K562 (cell line): ENCODE measurements around the gene MRPL19. TPM values are rescaled to one million over a fixed set of nuclear protein-coding genes. Genes with fewer than 3 reads are reported as not detected.

ENCODE experiments used
- ATAC-seq: fragments of 200-7000 bp; cut with Tn5 transposase; 3 replicates; pipeline ENCODE4 v1.9.1; 2020; ENCODE audit warnings: moderate library complexity
- BruUV-seq: library from RNA; stranded (reverse); fragments of 400-500 nt; replicated peaks from 2 replicates; lab custom pipeline; 2021; lab: Mats Ljungman, UMichigan
- CTCF ChIA-PET: fragments of 300-600 bp; formaldehyde crosslinking; extraction: SDS; loops from one replicate; lab custom pipeline; 2021; ENCODE audit warnings: low intra/inter-chr PET ratio; lab: Yijun Ruan, JAX
- POLR2A ChIA-PET: fragments of 300-600, 350-650 bp; sonication (Branson Sonifier 250); formaldehyde crosslinking; extraction: SDS; loops from one replicate; lab custom pipeline; 2021; ENCODE audit warnings: antibody characterized with exemption, inconsistent platforms; lab: Yijun Ruan, JAX
- DNase-seq, 4 experiments: peaks; one replicate each; pipeline versions ENCODE4 v3.0.0 to v3.0.0-alpha.2; 2011 to 2018; ENCODE audit warnings: low spot score in 3 of 4, mixed read lengths in 3 of 4; ENCODE audit errors: extremely low read depth in 1 of 4
- FAIRE-seq: peaks from 2 replicates; lab custom pipeline; 2011; peaks lifted over from hg19 to GRCh38; lab: Jason Lieb, UNC
- H2AFZ ChIP-seq: 2 replicates; pipeline ENCODE4 v1.6.0; 2011; ENCODE audit warnings: low read depth, low read length, control low read depth, inconsistent platforms
- H3K27ac ChIP-seq: fragments of 200-600 bp; 3 replicates; pipeline ENCODE4 v1.8.0; 2011; ENCODE audit warnings: low read depth, mild to moderate bottlenecking, control low read depth, inconsistent platforms, low read length, moderate library complexity, mixed read lengths; ENCODE audit errors: extremely low read depth
- H3K27me3 ChIP-seq, 2 experiments: fragments of 300-600 bp in 1 of 2; 2 replicates in 1 of 2; 3 replicates in 1 of 2; pipeline versions ENCODE4 v1.6.0 to v1.8.0; 2011; ENCODE audit warnings: inconsistent platforms in 2 of 2, low read length in 2 of 2, mild to moderate bottlenecking in 1 of 2, mixed read lengths in 1 of 2, moderate library complexity in 1 of 2; ENCODE audit not compliant: control insufficient read depth in 2 of 2, insufficient read depth in 2 of 2
- H3K36me3 ChIP-seq: fragments of 300-600 bp; 3 replicates; pipeline ENCODE4 v1.8.0; 2011; ENCODE audit warnings: mild to moderate bottlenecking, low read length, inconsistent platforms; ENCODE audit not compliant: control insufficient read depth, insufficient read depth
- H3K4me1 ChIP-seq, 2 experiments: fragments of 200-600 bp in 1 of 2; replicated peaks in 1 of 2; 2 replicates in 1 of 2; 3 replicates in 1 of 2; pipeline versions ENCODE4 v1.5.1 to v1.8.0; 2011; ENCODE audit warnings: inconsistent platforms in 2 of 2, low read length in 2 of 2, mild to moderate bottlenecking in 1 of 2, mixed read lengths in 1 of 2, moderate library complexity in 1 of 2; ENCODE audit not compliant: control insufficient read depth in 2 of 2, insufficient read depth in 2 of 2
- H3K4me2 ChIP-seq: 2 replicates; pipeline ENCODE4 v1.6.1; 2011; ENCODE audit warnings: low read length, control low read depth, inconsistent platforms, mixed read lengths; ENCODE audit not compliant: insufficient read depth
- H3K4me3 ChIP-seq: fragments of 200-600 bp; sonication (generic), shearing (Covaris generic); 2 replicates; pipeline ENCODE4 v1.5.1; 2016; ENCODE audit warnings: control low read depth, inconsistent platforms
- H3K79me2 ChIP-seq: fragments of 200-600 bp; 3 replicates; pipeline ENCODE4 v1.8.0; 2011; ENCODE audit warnings: low read length, inconsistent platforms; ENCODE audit not compliant: control insufficient read depth, insufficient read depth
- H3K9ac ChIP-seq, 2 experiments: 2 replicates each; pipeline versions ENCODE4 v1.6.0 to v1.6.1; 2011; ENCODE audit warnings: low read depth in 2 of 2, low read length in 2 of 2, control low read depth in 1 of 2, inconsistent platforms in 1 of 2, mild to moderate bottlenecking in 1 of 2, mixed read lengths in 1 of 2; ENCODE audit not compliant: insufficient read depth in 1 of 2
- H3K9me1 ChIP-seq: one replicate; pipeline ENCODE4 v1.6.0; 2011; ENCODE audit warnings: inconsistent platforms, mild to moderate bottlenecking, low read length, moderate library complexity; ENCODE audit not compliant: control insufficient read depth, insufficient read depth
- H3K9me3 ChIP-seq: replicated peaks from 2 replicates; pipeline ENCODE4 v1.5.1; 2011; ENCODE audit warnings: low read depth, low read length, inconsistent platforms; ENCODE audit not compliant: control insufficient read depth, insufficient read depth
- H4K20me1 ChIP-seq: replicated peaks from 2 replicates; pipeline ENCODE4 v1.6.1; 2011; ENCODE audit warnings: low read length, inconsistent platforms, mixed read lengths; ENCODE audit not compliant: control insufficient read depth, insufficient read depth
- CCNT2 ChIP-seq: IDR thresholded peaks from 2 replicates; pipeline ENCODE4 v1.6.1; 2011; ENCODE audit warnings: borderline replicate concordance, low read depth, mild to moderate bottlenecking, moderate library complexity, mixed read lengths, low read length; ENCODE audit not compliant: insufficient read length; ENCODE audit errors: extremely low read depth
- CHD1 ChIP-seq: fragments of 200-600 bp; sonication (generic); IDR thresholded peaks from one replicate; pipeline ENCODE4 v1.6.1; 2012; ENCODE audit warnings: mild to moderate bottlenecking, moderate library complexity, low read length, inconsistent platforms
- KLF10 ChIP-seq: fragments of 250-450 bp; sonication (Bioruptor Pico); IDR thresholded peaks from 2 replicates; pipeline ENCODE4 v1.6.1; 2021; ENCODE audit warnings: matching md5 sums
- MAFF ChIP-seq: IDR thresholded peaks from 2 replicates; pipeline ENCODE4 v1.6.1; 2012; ENCODE audit warnings: low read length, improper control_type of control experiment
- MTA1 ChIP-seq: fragments of 450-650 bp; IDR thresholded peaks from 2 replicates; pipeline ENCODE4 v1.6.1; 2017; ENCODE audit warnings: borderline replicate concordance
- MTF1 ChIP-seq: fragments of 250-450 bp; sonication (Bioruptor Pico); IDR thresholded peaks from 2 replicates; pipeline ENCODE4 v1.9.0; 2021; ENCODE audit warnings: moderate library complexity, mild to moderate bottlenecking, inconsistent platforms, borderline replicate concordance
- ZBTB7A ChIP-seq: IDR thresholded peaks from 2 replicates; pipeline ENCODE4 v1.6.1; 2011; ENCODE audit warnings: low read depth, mild to moderate bottlenecking, low read length, moderate library complexity, borderline replicate concordance; ENCODE audit not compliant: control insufficient read depth
- WGBS: fragments of 100-300 bp; shearing (Covaris generic); methylation state at CpG from one replicate; pipeline ENCODE4 v1.1.6; 2016; ENCODE audit warnings: low coverage, mixed read lengths; ENCODE audit not compliant: insufficient coverage; ENCODE audit errors: missing lambda C conversion rate; 5-methylcytosine and 5-hydroxymethylcytosine counted together
- in situ Hi-C: fragments of 300-500 bp; cut with MboI; formaldehyde crosslinking; loops from 4 replicates; pipeline ENCODE4 v1.15.0; 2018; ENCODE audit warnings: inconsistent platforms, mixed read lengths
- intact Hi-C: fragments of 100-400 bp; cut with micrococcal nuclease; formaldehyde crosslinking; loops from 2 replicates; pipeline ENCODE4 v1.14.2; 2022
- polyA plus RNA-seq, 8 experiments: library from polyadenylated mRNA; depleted of rRNA in 4 of 8; stranded (reverse) in 5 of 8; unstranded in 3 of 8; fragments of >200 nt; fragmentation: Nextera tagmentation in 2 of 8; fragmentation: Illumina TruSeq in 1 of 8; extraction: Ambion mirVana in 2 of 8; extraction: Trizol in 1 of 8; gene quantifications; 2 replicates each; pipeline versions ENCODE4 v1.2.1 to v1.2.3, GENCODE V29; 2011 to 2014; ENCODE audit warnings: inconsistent platforms in 1 of 8, missing spikeins in 1 of 8
- total RNA-seq, 7 experiments: library from RNA; depleted of rRNA in 6 of 7; stranded (reverse); fragments of >200 nt in 6 of 7; fragmentation: Illumina TruSeq in 2 of 7; extraction: Trizol in 2 of 7; gene quantifications; 2 replicates each; pipeline versions ENCODE4 v1.2.1 to v1.2.3, GENCODE V29; 2011 to 2021; ENCODE audit warnings: low replicate concordance in 1 of 7
- TF ChIP-seq, protein P1 (sequence below): fragments of 200-800 bp; sonication (Bioruptor generic); IDR thresholded peaks from 2 replicates; pipeline ENCODE4 v1.6.1; 2017; ENCODE audit warnings: missing genetic modification characterization, missing compliant biosample characterization
- TF ChIP-seq, protein P2 (sequence below), 3 experiments: fragments of 200-800 bp in 1 of 3; sonication (Bioruptor generic) in 1 of 3; sonication (generic) in 1 of 3; formaldehyde crosslinking in 1 of 3; IDR thresholded peaks; 2 replicates each; pipeline versions ENCODE4 v1.6.1 to v1.8.0; 2016 to 2022; ENCODE audit warnings: mild to moderate bottlenecking in 2 of 3, missing compliant biosample characterization in 2 of 3, missing genetic modification characterization in 2 of 3, missing genetic modification reagents in 1 of 3

MRPL19 gene
- total and polyA plus RNA-seq, 9 of the 15 experiments (the other 6 are each of a cell fraction or from before 2014, with no cell fraction given) = 9.7 to 65.9 (median 56.1) TPM

DNA sequence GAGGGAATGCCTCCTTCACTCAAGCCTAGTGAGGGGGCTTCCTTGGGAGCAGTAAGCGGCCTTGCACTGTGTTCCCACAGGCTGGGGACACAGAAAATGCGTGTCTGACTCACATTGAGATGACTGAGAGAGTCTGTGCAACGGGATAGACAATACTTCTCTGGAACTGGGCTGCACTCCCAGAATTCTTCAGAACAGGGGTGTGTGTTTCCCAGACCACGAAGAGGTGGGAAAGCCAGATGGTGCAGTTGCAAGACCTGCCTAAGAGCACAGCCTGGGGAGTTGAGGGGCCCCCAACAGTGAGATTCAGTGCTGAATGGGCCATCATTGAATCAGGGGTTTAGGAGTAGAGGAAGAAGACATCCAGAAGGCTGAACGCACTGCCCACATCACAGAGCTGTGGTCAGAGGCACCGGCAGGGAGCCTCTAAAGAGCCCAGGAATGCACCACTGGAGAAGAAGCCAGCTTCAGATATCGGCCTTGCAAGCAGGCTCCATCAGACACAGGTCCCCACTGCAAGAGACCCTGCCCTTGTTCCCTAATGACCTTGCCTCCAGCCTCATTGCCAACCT lies 36.6 kb upstream of the MRPL19 start:
- H3K27me3 ChIP-seq = peaks cover 0 to 24% of the 10 kb centered on the region in 2 experiments; a peak in 3 of 5 replicates
- no peaks in the 10 kb centered on the region for H3K9me1 ChIP-seq
- no peak overlapping the region for H3K27ac ChIP-seq
- no peaks in the 10 kb centered on the region for H3K9me3 ChIP-seq
- H4K20me1 ChIP-seq = no peaks in the 10 kb centered on the region; the same call in none of the 2 replicates
- H3K79me2 ChIP-seq = no peaks in the 10 kb centered on the region
- FAIRE-seq (no peak), ATAC-seq (no peak), DNase-seq (no peak)
- WGBS = 0% methylated on average over 7 of the region's 7 CpGs
- POLR2A ChIA-PET = no interaction called here
- no peak overlapping the region for H3K9ac ChIP-seq
- peaks cover 0 to 3% of the 10 kb centered on the region in 2 experiments; a peak in 2 of 5 replicates for H3K4me1 ChIP-seq
- H3K36me3 ChIP-seq = no peaks in the 10 kb centered on the region
- CTCF ChIA-PET = interaction anchor here (0.6 to 2.3 kb wide), 2 partner anchors 145 to 511 kb away, joined by 3 to 11 read pairs; no protein-coding TSS in a partner anchor
- no peak overlapping the region for H2AFZ ChIP-seq
- in situ Hi-C loops (loop anchor here (10.0 to 25.0 kb wide), 4 partner anchors 145 to 898 kb away; no protein-coding TSS in a partner anchor), intact Hi-C loops (loop anchor here (2.0 to 10.0 kb wide), 4 partner anchors 145 to 693 kb away; no protein-coding TSS in a partner anchor)
- no TSS peak for BruUV-seq
- no peak overlapping the region for H3K4me3 ChIP-seq
- no peak overlapping the region for H3K4me2 ChIP-seq
- TF ChIP-seq ZBTB7A (no peak), CCNT2 (no peak), MTF1 (no peak), MAFF (no peak), KLF10 (CRISPR knock-in tag) (no peak), CHD1 (no peak), MTA1 (no peak)
- TF ChIP-seq, protein P1, sequence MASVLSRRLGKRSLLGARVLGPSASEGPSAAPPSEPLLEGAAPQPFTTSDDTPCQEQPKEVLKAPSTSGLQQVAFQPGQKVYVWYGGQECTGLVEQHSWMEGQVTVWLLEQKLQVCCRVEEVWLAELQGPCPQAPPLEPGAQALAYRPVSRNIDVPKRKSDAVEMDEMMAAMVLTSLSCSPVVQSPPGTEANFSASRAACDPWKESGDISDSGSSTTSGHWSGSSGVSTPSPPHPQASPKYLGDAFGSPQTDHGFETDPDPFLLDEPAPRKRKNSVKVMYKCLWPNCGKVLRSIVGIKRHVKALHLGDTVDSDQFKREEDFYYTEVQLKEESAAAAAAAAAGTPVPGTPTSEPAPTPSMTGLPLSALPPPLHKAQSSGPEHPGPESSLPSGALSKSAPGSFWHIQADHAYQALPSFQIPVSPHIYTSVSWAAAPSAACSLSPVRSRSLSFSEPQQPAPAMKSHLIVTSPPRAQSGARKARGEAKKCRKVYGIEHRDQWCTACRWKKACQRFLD (CRISPR knock-in tag) = no peak
- TF ChIP-seq, protein P2, sequence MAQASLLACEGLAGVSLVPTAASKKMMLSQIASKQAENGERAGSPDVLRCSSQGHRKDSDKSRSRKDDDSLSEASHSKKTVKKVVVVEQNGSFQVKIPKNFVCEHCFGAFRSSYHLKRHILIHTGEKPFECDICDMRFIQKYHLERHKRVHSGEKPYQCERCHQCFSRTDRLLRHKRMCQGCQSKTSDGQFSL (CRISPR knock-in tag; IDR thresholded peaks at IDR 0.05) = no peak
- TF ChIP-seq, protein P2 (tag; IDR thresholded peaks at IDR 0.05) = no peak
